Measurements from ENCODE around the gene EGLN1. TPM values are rescaled to one million over a fixed set of nuclear protein-coding genes. Genes with fewer than 3 reads are reported as not detected.

The EGLN1 gene
- total RNA-seq, 1 experiment from 2014 or later: 26.7 TPM

DNA sequence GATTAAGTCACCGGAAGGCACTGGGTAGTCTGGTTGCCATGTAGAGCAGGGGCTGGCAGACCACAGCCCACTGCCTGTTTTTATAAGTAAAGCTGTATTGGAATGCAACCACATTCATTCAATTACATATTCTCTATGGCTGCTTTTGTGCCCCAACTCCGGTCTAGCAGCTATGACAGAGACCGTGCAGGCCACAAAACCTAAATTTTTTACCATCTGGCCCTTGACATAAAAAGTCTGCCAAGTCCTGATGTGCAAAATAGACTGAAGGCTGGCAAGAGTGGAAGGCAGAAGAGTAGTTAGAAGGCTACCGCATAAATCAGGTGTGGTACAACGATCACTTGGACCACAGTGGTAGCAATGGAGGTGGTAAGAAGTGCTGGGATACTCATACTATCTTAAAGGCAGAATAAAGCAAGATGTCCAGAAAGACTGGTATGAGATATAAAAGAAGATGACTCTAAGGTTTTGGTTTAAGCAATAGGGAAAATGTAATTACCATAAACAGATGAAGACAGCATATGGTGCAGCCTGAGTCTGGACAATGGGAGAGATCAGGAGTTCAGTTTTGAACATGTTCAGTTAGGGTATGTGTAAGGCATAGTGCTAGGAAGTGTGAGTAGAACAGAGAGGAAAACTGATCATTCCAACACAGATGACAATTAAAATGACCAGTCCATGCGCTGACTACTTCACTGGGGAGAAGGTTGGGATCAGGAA is 37.2 kb downstream of the EGLN1 start:
- H3K9me3 ChIP-seq: no peaks in the 10 kb centered on the region
- no peak for DNase-seq
- H3K4me3 ChIP-seq (ENCODE audit: low read depth, low read length): no peak overlapping the region
- CTCF ChIA-PET: no interaction called here
- intact Hi-C loops (cut with micrococcal nuclease; ENCODE audit: unreplicated experiment): loop anchor here (1.0 kb wide), 1 partner anchor 8 kb away; no protein-coding TSS in a partner anchor
- BruUV-seq (replicated peaks): no TSS peak
- H3K4me1 Mint-ChIP-seq (ENCODE audit: low read depth, unreplicated experiment): peaks cover 13% of the 10 kb centered on the region
- POLR2A ChIA-PET: no interaction called here
- no peak overlapping the region for H3K27ac Mint-ChIP-seq (ENCODE audit: unreplicated experiment)
- TF ChIP-seq, protein P1, sequence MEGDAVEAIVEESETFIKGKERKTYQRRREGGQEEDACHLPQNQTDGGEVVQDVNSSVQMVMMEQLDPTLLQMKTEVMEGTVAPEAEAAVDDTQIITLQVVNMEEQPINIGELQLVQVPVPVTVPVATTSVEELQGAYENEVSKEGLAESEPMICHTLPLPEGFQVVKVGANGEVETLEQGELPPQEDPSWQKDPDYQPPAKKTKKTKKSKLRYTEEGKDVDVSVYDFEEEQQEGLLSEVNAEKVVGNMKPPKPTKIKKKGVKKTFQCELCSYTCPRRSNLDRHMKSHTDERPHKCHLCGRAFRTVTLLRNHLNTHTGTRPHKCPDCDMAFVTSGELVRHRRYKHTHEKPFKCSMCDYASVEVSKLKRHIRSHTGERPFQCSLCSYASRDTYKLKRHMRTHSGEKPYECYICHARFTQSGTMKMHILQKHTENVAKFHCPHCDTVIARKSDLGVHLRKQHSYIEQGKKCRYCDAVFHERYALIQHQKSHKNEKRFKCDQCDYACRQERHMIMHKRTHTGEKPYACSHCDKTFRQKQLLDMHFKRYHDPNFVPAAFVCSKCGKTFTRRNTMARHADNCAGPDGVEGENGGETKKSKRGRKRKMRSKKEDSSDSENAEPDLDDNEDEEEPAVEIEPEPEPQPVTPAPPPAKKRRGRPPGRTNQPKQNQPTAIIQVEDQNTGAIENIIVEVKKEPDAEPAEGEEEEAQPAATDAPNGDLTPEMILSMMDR (IDR thresholded peaks at IDR 0.05; ENCODE audit: insufficient read depth in 1 of 2, low read depth in 1 of 2, low read length in 1 of 2, severe bottlenecking in 1 of 2, unreplicated experiment in 1 of 2): no peak
- H3K36me3 ChIP-seq (ENCODE audit: control insufficient read depth, insufficient read depth, low read length): no peaks in the 10 kb centered on the region
- H3K36me3 Mint-ChIP-seq (ENCODE audit: insufficient read depth, unreplicated experiment): no peaks in the 10 kb centered on the region
- H3K9me3 Mint-ChIP-seq (ENCODE audit: unreplicated experiment): no peaks in the 10 kb centered on the region
- H3K27me3 ChIP-seq (replicated peaks; ENCODE audit: control insufficient read depth, insufficient read depth, low read length): no peaks in the 10 kb centered on the region
- no peak overlapping the region for H3K4me3 Mint-ChIP-seq (ENCODE audit: unreplicated experiment)
- peaks cover 28% of the 10 kb centered on the region for H3K4me1 ChIP-seq
- no peaks in the 10 kb centered on the region for H3K27me3 Mint-ChIP-seq (ENCODE audit: insufficient read depth, unreplicated experiment)

DNA sequence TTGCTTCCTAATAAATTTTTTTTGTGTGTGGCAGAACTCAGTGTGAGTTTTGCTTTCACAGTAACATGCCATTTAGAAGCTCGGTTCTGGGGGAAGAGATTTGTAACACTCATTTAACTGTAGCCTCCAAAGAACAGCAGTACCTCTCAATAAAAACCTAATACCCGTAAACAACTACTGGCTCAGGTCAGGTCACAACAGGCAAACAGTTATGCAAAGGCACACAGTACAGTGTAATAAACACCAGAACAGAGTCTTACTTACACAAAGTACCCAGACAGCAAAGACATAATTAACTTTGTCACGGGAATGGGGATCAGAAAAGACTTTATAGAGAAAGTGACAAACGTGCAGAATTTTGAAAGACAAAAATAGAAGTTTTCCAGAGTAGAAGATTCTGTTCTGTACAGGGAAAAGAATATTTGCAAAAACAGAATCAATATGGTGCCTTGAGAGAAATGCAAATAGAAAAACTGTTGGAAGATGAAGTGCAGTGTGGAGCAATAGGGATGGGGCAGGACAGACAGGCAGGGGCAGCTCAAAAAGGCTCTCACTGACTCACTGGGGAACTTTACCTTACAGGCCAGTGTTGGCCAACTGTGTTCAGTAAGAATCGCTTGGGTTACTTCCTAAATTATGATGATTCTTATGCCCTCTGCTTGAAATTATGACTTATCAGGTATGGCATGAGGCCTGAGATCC is 38.8 kb downstream of the EGLN1 start:
- Histone ChIP-seq H3K27me3 (replicated peaks; ENCODE audit: control insufficient read depth, insufficient read depth, low read length) (no peaks in the 10 kb centered on the region), H3K4me3 (ENCODE audit: low read depth, low read length) (no peak overlapping the region), H3K4me1 (peaks cover 24% of the 10 kb centered on the region), H3K9me3 (no peaks in the 10 kb centered on the region), H3K36me3 (ENCODE audit: control insufficient read depth, insufficient read depth, low read length) (no peaks in the 10 kb centered on the region)
- H3K9me3 Mint-ChIP-seq (ENCODE audit: unreplicated experiment): no peaks in the 10 kb centered on the region
- no peak overlapping the region for H3K4me3 Mint-ChIP-seq (ENCODE audit: unreplicated experiment)
- TF ChIP-seq, protein P1 (IDR thresholded peaks at IDR 0.05; ENCODE audit: insufficient read depth in 1 of 2, low read depth in 1 of 2, low read length in 1 of 2, severe bottlenecking in 1 of 2, unreplicated experiment in 1 of 2): no peak
- BruUV-seq (replicated peaks): no TSS peak
- ChIA-PET CTCF (no interaction called here), POLR2A (no interaction called here)
- intact Hi-C loops (cut with micrococcal nuclease; ENCODE audit: unreplicated experiment): no loop called here
- DNase-seq: no peak
- H3K36me3 Mint-ChIP-seq (ENCODE audit: insufficient read depth, unreplicated experiment): no peaks in the 10 kb centered on the region
- peaks cover 9% of the 10 kb centered on the region for H3K4me1 Mint-ChIP-seq (ENCODE audit: low read depth, unreplicated experiment)
- H3K27me3 Mint-ChIP-seq (ENCODE audit: insufficient read depth, unreplicated experiment): no peaks in the 10 kb centered on the region
- no peak overlapping the region for H3K27ac Mint-ChIP-seq (ENCODE audit: unreplicated experiment)

DNA sequence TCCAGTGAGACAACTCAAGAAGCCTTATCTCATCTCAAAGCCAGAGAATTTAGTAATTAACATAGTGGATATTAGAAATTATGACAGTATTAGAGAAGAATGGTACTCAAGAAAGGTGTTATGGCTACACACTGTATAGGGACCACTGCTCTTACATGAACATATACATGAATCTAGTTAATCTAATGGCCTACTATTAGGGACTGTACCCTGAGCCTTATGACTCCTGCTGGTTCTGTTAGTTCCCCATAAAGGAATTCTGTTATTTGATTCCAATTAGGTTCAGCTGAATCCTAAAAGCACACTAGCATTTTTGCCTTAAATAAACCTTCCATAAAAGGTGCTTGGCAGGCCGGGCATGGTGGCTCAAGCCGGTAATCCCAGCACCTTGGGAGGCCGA is 39.7 kb downstream of the EGLN1 start:
- TF ChIP-seq, protein P1 (IDR thresholded peaks at IDR 0.05; ENCODE audit: insufficient read depth in 1 of 2, low read depth in 1 of 2, low read length in 1 of 2, severe bottlenecking in 1 of 2, unreplicated experiment in 1 of 2): no peak
- ChIA-PET CTCF (no interaction called here), POLR2A (no interaction called here)
- BruUV-seq (replicated peaks): no TSS peak
- no peak overlapping the region for H3K27ac Mint-ChIP-seq (ENCODE audit: unreplicated experiment)
- H3K4me3 Mint-ChIP-seq (ENCODE audit: unreplicated experiment): no peak overlapping the region
- no peaks in the 10 kb centered on the region for H3K36me3 Mint-ChIP-seq (ENCODE audit: insufficient read depth, unreplicated experiment)
- H3K4me1 Mint-ChIP-seq (ENCODE audit: low read depth, unreplicated experiment): peaks cover under 1% of the 10 kb centered on the region
- H3K27me3 Mint-ChIP-seq (ENCODE audit: insufficient read depth, unreplicated experiment): no peaks in the 10 kb centered on the region
- DNase-seq: no peak
- intact Hi-C loops (cut with micrococcal nuclease; ENCODE audit: unreplicated experiment): no loop called here
- no peaks in the 10 kb centered on the region for H3K9me3 ChIP-seq
- peaks cover 20% of the 10 kb centered on the region for H3K4me1 ChIP-seq
- no peaks in the 10 kb centered on the region for H3K27me3 ChIP-seq (replicated peaks; ENCODE audit: control insufficient read depth, insufficient read depth, low read length)
- no peak overlapping the region for H3K4me3 ChIP-seq (ENCODE audit: low read depth, low read length)
- H3K9me3 Mint-ChIP-seq (ENCODE audit: unreplicated experiment): no peaks in the 10 kb centered on the region
- H3K36me3 ChIP-seq (ENCODE audit: control insufficient read depth, insufficient read depth, low read length): no peaks in the 10 kb centered on the region

Data from Caco-2 (cell line).